ENCODE results near the gene CAMK2N2.

CAMK2N2 gene

DNA sequence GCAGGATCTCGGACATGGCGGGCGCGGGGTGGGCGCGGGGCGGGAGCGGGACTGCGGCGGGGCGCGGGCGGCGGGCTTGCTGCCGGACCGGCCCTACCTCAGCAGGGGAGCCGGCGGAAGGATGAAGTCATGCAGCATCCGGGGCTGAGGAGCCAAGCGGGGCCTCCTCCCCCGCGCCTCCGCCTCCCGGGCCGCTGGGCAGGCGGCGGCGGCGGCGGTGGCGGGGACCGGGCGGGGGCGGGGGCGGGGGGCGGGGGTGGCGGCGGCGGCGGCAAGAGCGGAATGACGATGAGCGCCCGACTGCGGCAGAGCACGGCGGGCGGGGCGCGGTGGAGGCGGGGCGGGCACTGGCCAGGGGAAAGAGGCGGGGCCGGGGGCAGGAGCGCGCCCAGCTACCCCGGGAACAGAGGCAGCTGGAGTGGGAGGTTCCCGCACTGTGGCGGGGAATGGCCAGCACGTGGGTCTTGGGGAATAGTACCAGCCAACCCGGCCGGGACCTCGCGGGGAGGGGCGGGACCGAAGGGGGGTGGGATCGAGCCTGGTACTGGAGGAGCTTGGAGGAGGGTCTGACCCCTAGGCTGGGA is at the start of gene CAMK2N2:
CAMK2N2 (minus strand) TSS at position 284 of the 584 bp plus-strand sequence; CDS start at position 16, 268 bp downstream.
- DNase-seq, result peak; percentile 55

DNA sequence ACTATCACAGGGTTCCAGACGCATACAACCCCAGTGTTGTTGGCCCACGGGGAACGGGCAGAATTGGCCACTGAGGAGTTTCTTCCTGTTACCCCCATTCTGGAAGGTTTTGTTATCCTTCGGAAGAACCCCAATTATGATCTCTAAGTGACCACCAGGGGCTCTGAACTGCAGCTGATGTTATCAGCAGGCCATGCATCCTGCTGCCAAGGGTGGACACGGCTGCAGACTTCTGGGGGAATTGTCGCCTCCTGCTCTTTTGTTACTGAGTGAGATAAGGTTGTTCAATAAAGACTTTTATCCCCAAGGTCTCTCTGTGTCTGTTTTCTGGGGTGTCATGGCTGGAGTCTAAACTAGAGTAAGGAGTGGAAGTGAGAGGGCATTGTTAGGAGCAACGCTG is 47.4 kb upstream of the CAMK2N2 start:
- DNase-seq, result no peak

DNA sequence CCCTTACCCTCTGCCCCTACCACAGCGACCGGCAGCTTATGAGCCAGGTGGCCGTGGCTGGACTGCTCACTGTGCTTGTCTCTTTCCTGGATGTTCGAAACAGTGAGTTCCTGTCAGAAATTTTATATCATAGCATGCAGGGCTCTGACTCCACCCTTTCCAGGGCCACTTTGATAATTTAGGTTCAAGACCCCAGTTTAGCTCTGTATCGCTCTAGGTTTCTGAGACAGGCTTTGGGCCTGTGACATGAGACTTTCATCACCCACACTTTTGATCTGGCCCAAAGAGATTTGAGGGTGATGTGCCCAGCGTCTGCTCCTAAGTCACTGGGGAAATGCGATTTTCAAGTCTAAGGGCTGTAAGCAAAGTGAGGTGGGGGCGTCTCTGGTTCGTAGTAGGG is 46.6 kb upstream of the CAMK2N2 start:
- no peak for DNase-seq

DNA sequence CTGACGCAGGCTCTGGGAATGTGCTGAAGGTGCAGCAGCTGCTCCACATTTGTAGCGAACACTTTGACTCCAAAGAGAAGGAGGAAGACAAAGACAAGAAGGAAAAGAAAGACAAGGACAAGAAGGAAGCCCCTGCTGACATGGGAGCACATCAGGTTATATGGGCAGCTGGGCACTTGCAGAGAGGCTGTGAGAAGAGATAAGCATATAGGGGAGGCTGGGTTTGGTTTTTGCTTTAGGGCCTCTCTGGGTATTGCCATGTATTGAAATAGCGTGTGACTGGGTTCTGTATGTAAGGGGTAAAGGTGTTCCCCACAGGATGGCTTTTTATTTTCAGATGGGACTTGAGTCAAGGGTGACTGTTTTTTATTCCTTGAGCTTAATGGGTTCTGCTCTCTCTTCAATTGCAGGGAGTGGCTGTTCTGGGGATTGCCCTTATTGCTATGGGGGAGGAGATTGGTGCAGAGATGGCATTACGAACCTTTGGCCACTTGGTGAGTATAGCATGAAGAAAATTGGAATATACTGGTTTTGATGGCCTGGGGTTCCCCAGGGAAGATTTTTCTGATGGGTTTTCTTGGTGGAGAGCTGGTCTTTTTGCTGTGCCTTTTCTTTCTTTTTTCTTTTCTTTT is 45.1 kb upstream of the CAMK2N2 start:
- DNase-seq, result no peak

DNA sequence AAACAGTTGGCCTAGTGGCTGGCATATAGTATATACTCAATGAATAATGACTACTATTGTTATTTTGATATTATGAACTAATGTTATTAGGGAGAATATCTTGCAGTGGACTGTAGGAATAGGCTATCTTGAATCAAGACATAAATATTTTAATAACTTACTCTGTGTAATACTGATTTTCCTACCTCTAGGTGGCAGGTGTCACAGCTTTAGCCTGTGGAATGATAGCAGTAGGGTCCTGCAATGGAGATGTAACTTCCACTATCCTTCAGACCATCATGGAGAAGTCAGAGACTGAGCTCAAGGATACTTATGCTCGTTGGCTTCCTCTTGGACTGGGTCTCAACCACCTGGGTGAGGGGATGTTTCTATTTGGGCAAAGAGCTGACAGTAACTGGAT is 44.2 kb upstream of the CAMK2N2 start:
- no peak for DNase-seq

GRCh38 chr3:184300378-184300720 is 39.0 kb upstream of the CAMK2N2 start:
- no peak for DNase-seq

DNA sequence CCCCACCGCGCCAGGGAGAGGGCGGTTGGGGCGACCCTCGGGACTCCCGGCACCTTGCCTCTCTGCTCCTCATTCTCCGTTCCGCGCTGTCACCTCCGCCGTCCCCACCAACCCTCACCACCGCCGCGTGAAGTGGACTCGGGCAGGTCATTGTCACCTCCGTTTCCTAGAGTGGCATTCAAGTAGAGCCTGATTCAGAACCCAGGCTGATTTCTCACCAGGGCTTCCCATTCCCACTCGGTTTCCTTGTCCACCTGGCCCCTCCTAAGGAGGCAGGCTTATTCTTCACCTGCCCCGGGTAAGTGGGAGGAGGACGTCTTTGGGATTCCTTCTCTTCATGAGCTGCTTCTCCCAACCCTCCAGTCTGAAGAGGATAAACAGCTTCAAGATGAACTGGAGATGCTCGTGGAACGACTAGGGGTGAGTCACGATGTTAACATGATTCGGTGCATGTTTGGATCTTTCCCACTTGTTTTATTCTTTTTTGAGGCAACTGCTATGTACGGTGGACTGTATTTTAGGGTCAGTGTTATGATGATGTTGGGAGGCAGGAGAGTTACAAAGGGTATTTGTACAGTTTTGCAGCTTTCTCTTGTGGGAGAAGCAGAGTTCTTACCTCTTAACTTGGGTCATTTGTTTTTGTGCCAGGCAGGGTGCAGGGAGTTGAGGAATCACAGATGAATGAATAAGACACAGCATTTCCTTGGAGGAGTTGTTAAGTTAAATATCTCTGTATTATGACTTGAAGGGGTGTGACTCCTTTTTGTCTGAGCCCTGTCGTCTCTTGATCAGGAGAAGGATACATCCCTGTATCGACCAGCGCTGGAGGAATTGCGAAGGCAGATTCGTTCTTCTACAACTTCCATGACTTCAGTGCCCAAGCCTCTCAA is 38.4 kb upstream of the CAMK2N2 start:
- no peak for DNase-seq

DNA sequence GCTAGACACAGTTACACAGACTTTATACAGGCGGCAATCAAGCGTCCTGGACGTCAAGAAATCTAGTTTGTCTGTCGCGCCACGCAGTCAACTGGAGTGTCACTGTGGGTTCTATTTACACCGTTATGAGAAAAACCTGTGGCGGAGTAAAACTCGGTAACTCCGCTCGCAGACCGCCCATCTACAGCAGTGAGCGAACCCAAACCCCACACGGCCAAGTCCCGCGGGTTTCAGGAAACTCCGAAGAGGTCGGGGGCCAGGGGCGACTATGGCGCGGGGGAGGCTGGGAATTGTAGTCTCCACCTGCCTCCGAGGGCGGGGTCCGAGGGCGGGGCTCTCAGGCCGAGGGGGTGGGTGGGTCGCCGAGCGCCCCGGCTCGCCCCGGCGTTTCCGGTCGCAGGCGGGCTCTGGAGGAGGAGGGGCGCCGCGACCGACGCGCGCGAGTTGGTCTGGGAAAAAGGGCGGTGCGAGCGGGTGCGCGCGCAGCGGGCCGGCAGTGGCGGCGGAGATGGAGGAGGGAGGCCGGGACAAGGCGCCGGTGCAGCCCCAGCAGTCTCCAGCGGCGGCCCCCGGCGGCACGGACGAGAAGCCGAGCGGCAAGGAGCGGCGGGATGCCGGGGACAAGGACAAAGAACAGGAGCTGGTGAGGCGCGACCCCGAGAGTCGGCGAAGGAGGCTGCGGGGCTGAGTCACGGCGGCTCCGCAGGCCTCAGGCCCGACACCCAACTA is 37.6 kb upstream of the CAMK2N2 start, which contains the start of gene PSMD2:
PSMD2 (plus strand) TSS at position 483 of the 729 bp plus-strand sequence; CDS start at position 509, 26 bp downstream.
- DNase-seq, result peak; percentile 99

GRCh38 chr3:184296616-184297015 is 35.3 kb upstream of the CAMK2N2 start:
- DNase-seq, result no peak

DNA sequence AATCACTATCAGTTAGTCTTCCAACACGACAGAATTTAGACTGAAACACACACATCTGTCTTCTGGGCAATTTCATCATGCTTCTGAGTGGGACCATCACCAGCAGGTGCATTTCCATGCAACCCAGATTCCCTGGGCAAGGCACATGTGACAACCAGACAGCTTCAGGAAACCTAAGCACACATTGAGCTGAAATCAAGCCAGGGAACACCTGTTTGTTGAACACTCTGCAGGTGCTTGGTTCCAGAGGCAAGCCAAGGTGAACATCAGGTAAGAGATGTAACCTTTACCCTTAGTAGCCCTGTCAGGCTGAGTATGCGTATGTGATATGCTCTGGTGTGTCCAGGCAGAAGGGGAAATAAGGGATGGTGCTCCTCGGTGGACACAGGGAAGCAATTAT is 34.4 kb upstream of the CAMK2N2 start:
- DNase-seq, result no peak

- no peak for DNase-seq
Measured at GRCh38 chr3:184291738-184292445, 30.5 kb upstream of the CAMK2N2 start.

- no peak for DNase-seq
Measured at GRCh38 chr3:184291044-184291737, 29.8 kb upstream of the CAMK2N2 start.

DNA sequence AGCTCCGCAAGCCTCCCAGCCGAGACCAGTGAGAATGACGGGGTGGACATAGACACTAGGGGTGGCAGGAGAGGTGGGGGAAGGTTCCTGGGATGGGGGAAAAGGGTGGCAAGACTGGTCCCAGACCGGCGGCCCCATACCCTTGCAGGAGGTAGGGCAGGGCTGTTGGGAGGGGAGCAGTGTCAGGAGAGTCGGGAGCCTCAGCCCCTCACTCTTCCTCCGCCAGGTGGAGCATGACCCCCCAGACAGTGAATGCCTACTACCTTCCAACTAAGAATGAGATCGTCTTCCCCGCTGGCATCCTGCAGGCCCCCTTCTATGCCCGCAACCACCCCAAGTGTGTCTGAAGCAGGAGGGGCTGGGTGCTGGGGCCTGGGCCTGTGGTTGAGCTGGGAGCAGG is 29.0 kb upstream of the CAMK2N2 start:
- DNase-seq, result no peak

DNA sequence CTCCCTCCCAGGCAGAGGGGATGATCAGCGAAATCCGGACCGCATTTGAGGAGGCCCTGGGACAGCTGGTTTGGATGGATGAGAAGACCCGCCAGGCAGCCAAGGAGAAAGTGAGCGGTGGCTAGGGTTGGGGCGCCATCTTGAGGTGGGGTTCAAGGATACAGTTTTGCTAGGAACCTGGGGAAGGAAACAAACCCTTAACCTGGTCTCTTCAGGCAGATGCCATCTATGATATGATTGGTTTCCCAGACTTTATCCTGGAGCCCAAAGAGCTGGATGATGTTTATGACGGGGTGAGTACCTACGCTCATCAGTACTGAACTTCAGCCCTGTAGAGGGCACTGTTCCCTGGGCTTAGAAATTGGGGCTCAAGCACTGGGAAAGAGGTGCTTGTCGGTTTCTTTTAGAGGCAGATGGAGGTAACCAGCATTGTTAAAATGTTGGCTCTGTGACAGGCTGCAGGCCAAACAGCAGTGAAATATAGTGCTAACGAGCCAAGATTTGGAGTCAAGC is 28.1 kb upstream of the CAMK2N2 start:
- DNase-seq, result peak; percentile 67

DNA sequence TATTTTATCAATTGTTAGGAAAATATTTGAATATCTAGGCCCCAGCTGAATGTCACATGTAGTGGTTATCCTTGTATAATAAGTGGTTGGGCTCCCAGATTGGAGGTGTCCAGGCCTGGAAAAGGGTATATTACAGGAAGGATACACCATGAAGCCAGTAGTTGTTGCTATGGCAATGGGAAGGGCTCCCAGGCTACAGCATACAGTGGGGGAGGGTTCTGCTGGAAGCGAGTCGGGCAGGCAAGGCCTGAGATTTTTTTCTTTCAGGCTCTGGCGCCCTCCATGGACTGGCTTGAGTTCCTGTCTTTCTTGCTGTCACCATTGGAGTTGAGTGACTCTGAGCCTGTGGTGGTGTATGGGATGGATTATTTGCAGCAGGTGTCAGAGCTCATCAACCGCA is 23.3 kb upstream of the CAMK2N2 start:
- DNase-seq, result peak; percentile 25

- DNase-seq, result no peak
Measured at GRCh38 chr3:184283681-184284080, 22.3 kb upstream of the CAMK2N2 start.

GRCh38 chr3:184282941-184283340 is 21.6 kb upstream of the CAMK2N2 start:
- no peak for DNase-seq

GRCh38 chr3:184277366-184277765 is 16.0 kb upstream of the CAMK2N2 start:
- no peak for DNase-seq

GRCh38 chr3:184275961-184276910 is 14.9 kb upstream of the CAMK2N2 start, which contains the start of gene ECE2:
ECE2 (plus strand) TSS chr3:184276022; CDS start chr3:184276154, 132 bp downstream.
- DNase-seq, result no peak

DNA sequence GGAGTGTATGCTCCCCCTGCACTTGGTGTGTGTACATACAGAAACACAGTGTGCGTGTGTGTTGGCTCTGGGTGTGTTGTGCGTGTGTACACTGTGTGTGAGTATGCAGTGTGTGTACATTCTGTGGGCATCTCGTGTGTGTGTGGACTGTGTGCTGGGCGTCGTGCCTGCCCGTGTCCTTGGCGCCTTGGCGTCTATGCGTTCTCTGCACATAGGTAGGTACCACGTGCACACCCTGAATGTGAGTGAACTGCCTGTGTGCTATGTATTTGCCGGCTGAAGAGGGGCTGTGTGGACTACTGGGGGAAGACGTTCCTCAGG is 14.0 kb upstream of the CAMK2N2 start:
- no peak for DNase-seq

- no peak for DNase-seq
Measured at GRCh38 chr3:184272269-184272668, 10.9 kb upstream of the CAMK2N2 start.
